K562 (cell line): ENCODE data around the gene C1orf105. TPM values are rescaled to one million over a fixed set of nuclear protein-coding genes. Genes with fewer than 3 reads are reported as not detected.

Experiments
- ATAC-seq: fragments of 200-7000 bp; cut with Tn5 transposase; 3 replicates; pipeline ENCODE4 v1.9.1; 2020; ENCODE audit warnings: moderate library complexity
- BruUV-seq: library from RNA; stranded (reverse); fragments of 400-500 nt; replicated peaks from 2 replicates; lab custom pipeline; 2021; lab: Mats Ljungman, UMichigan
- CTCF ChIA-PET: fragments of 300-600 bp; formaldehyde crosslinking; extraction: SDS; loops from one replicate; lab custom pipeline; 2021; ENCODE audit warnings: low intra/inter-chr PET ratio; lab: Yijun Ruan, JAX
- POLR2A ChIA-PET: fragments of 300-600, 350-650 bp; sonication (Branson Sonifier 250); formaldehyde crosslinking; extraction: SDS; loops from one replicate; lab custom pipeline; 2021; ENCODE audit warnings: antibody characterized with exemption, inconsistent platforms; lab: Yijun Ruan, JAX
- DNase-seq, 4 experiments: peaks; one replicate each; pipeline versions ENCODE4 v3.0.0 to v3.0.0-alpha.2; 2011 to 2018; ENCODE audit warnings: low spot score in 3 of 4, mixed read lengths in 3 of 4; ENCODE audit errors: extremely low read depth in 1 of 4
- FAIRE-seq: peaks from 2 replicates; lab custom pipeline; 2011; peaks lifted over from hg19 to GRCh38; lab: Jason Lieb, UNC
- H2AFZ ChIP-seq: 2 replicates; pipeline ENCODE4 v1.6.0; 2011; ENCODE audit warnings: low read depth, low read length, control low read depth, inconsistent platforms
- H3K27ac ChIP-seq: fragments of 200-600 bp; 3 replicates; pipeline ENCODE4 v1.8.0; 2011; ENCODE audit warnings: low read depth, mild to moderate bottlenecking, control low read depth, inconsistent platforms, low read length, moderate library complexity, mixed read lengths; ENCODE audit errors: extremely low read depth
- H3K27me3 ChIP-seq, 2 experiments: fragments of 300-600 bp in 1 of 2; 2 replicates in 1 of 2; 3 replicates in 1 of 2; pipeline versions ENCODE4 v1.6.0 to v1.8.0; 2011; ENCODE audit warnings: inconsistent platforms in 2 of 2, low read length in 2 of 2, mild to moderate bottlenecking in 1 of 2, mixed read lengths in 1 of 2, moderate library complexity in 1 of 2; ENCODE audit not compliant: control insufficient read depth in 2 of 2, insufficient read depth in 2 of 2
- H3K36me3 ChIP-seq: fragments of 300-600 bp; 3 replicates; pipeline ENCODE4 v1.8.0; 2011; ENCODE audit warnings: mild to moderate bottlenecking, low read length, inconsistent platforms; ENCODE audit not compliant: control insufficient read depth, insufficient read depth
- H3K4me1 ChIP-seq, 2 experiments: fragments of 200-600 bp in 1 of 2; replicated peaks in 1 of 2; 2 replicates in 1 of 2; 3 replicates in 1 of 2; pipeline versions ENCODE4 v1.5.1 to v1.8.0; 2011; ENCODE audit warnings: inconsistent platforms in 2 of 2, low read length in 2 of 2, mild to moderate bottlenecking in 1 of 2, mixed read lengths in 1 of 2, moderate library complexity in 1 of 2; ENCODE audit not compliant: control insufficient read depth in 2 of 2, insufficient read depth in 2 of 2
- H3K4me2 ChIP-seq: 2 replicates; pipeline ENCODE4 v1.6.1; 2011; ENCODE audit warnings: low read length, control low read depth, inconsistent platforms, mixed read lengths; ENCODE audit not compliant: insufficient read depth
- H3K4me3 ChIP-seq: fragments of 200-600 bp; sonication (generic), shearing (Covaris generic); 2 replicates; pipeline ENCODE4 v1.5.1; 2016; ENCODE audit warnings: control low read depth, inconsistent platforms
- H3K79me2 ChIP-seq: fragments of 200-600 bp; 3 replicates; pipeline ENCODE4 v1.8.0; 2011; ENCODE audit warnings: low read length, inconsistent platforms; ENCODE audit not compliant: control insufficient read depth, insufficient read depth
- H3K9ac ChIP-seq, 2 experiments: 2 replicates each; pipeline versions ENCODE4 v1.6.0 to v1.6.1; 2011; ENCODE audit warnings: low read depth in 2 of 2, low read length in 2 of 2, control low read depth in 1 of 2, inconsistent platforms in 1 of 2, mild to moderate bottlenecking in 1 of 2, mixed read lengths in 1 of 2; ENCODE audit not compliant: insufficient read depth in 1 of 2
- H3K9me1 ChIP-seq: one replicate; pipeline ENCODE4 v1.6.0; 2011; ENCODE audit warnings: inconsistent platforms, mild to moderate bottlenecking, low read length, moderate library complexity; ENCODE audit not compliant: control insufficient read depth, insufficient read depth
- H3K9me3 ChIP-seq: replicated peaks from 2 replicates; pipeline ENCODE4 v1.5.1; 2011; ENCODE audit warnings: low read depth, low read length, inconsistent platforms; ENCODE audit not compliant: control insufficient read depth, insufficient read depth
- H4K20me1 ChIP-seq: replicated peaks from 2 replicates; pipeline ENCODE4 v1.6.1; 2011; ENCODE audit warnings: low read length, inconsistent platforms, mixed read lengths; ENCODE audit not compliant: control insufficient read depth, insufficient read depth
- HNRNPK ChIP-seq: fragments of 200-400 bp; formaldehyde crosslinking; IDR thresholded peaks from one replicate; pipeline ENCODE4 v1.6.1; 2018; ENCODE audit warnings: mild to moderate bottlenecking, low read depth, low read length; ENCODE audit not compliant: poor library complexity, severe bottlenecking
- KAT8 ChIP-seq: fragments of 450-650 bp; IDR thresholded peaks from 2 replicates; pipeline ENCODE4 v1.6.1; 2016; ENCODE audit warnings: low read depth, mild to moderate bottlenecking
- KLF16 ChIP-seq: IDR thresholded peaks from 2 replicates; pipeline ENCODE4 v1.6.1; 2016; ENCODE audit warnings: antibody characterized with exemption
- POLR2B ChIP-seq: fragments of 450-650 bp; IDR thresholded peaks from 2 replicates; pipeline ENCODE4 v1.6.1; 2018; ENCODE audit warnings: low read depth; ENCODE audit not compliant: partially characterized antibody
- SMAD4 ChIP-seq: fragments of 250-450 bp; sonication (Bioruptor Pico); conservative IDR thresholded peaks from 2 replicates; pipeline ENCODE4 v1.8.0; 2021; ENCODE audit warnings: inconsistent platforms, mild to moderate bottlenecking, moderate library complexity
- STAG1 ChIP-seq: sonication (generic); formaldehyde crosslinking; IDR thresholded peaks from 2 replicates; pipeline ENCODE4 v1.5.0; 2020; ENCODE audit warnings: missing genetic modification reagents, borderline replicate concordance
- TAF1 ChIP-seq: IDR thresholded peaks from 2 replicates; pipeline ENCODE4 v1.6.1; 2011; ENCODE audit warnings: mild to moderate bottlenecking, low read length, moderate library complexity; ENCODE audit not compliant: insufficient read depth, control insufficient read depth, severe bottlenecking; ENCODE audit errors: extremely low read depth
- WHSC1 ChIP-seq: IDR thresholded peaks from one replicate; pipeline ENCODE4 v1.6.1; 2012; ENCODE audit warnings: low read length, control low read depth, inconsistent platforms
- ZFP36 ChIP-seq: fragments of 150-350 bp; IDR thresholded peaks from 2 replicates; pipeline ENCODE4 v1.6.1; 2018; ENCODE audit warnings: low read length, low read depth; ENCODE audit not compliant: partially characterized antibody
- ZNF140 ChIP-seq: fragments of 250-450 bp; sonication (Bioruptor Pico); IDR thresholded peaks from 2 replicates; pipeline ENCODE4 v1.8.0; 2021; ENCODE audit warnings: moderate library complexity, mild to moderate bottlenecking, inconsistent platforms
- ZNF143 ChIP-seq: sonication (generic); formaldehyde crosslinking; IDR thresholded peaks from 2 replicates; pipeline ENCODE4 v1.9.0; 2022; ENCODE audit warnings: mild to moderate bottlenecking, missing genetic modification reagents
- ZNF316 ChIP-seq: fragments of 450-650 bp; IDR thresholded peaks from 2 replicates; pipeline ENCODE4 v1.6.1; 2016
- WGBS: fragments of 100-300 bp; shearing (Covaris generic); methylation state at CpG from one replicate; pipeline ENCODE4 v1.1.6; 2016; ENCODE audit warnings: low coverage, mixed read lengths; ENCODE audit not compliant: insufficient coverage; ENCODE audit errors: missing lambda C conversion rate; 5-methylcytosine and 5-hydroxymethylcytosine counted together
- in situ Hi-C: fragments of 300-500 bp; cut with MboI; formaldehyde crosslinking; loops from 4 replicates; pipeline ENCODE4 v1.15.0; 2018; ENCODE audit warnings: inconsistent platforms, mixed read lengths
- intact Hi-C: fragments of 100-400 bp; cut with micrococcal nuclease; formaldehyde crosslinking; loops from 2 replicates; pipeline ENCODE4 v1.14.2; 2022
- polyA plus RNA-seq, 8 experiments: library from polyadenylated mRNA; depleted of rRNA in 4 of 8; stranded (reverse) in 5 of 8; unstranded in 3 of 8; fragments of >200 nt; fragmentation: Nextera tagmentation in 2 of 8; fragmentation: Illumina TruSeq in 1 of 8; extraction: Ambion mirVana in 2 of 8; extraction: Trizol in 1 of 8; gene quantifications; 2 replicates each; pipeline versions ENCODE4 v1.2.1 to v1.2.3, GENCODE V29; 2011 to 2014; ENCODE audit warnings: inconsistent platforms in 1 of 8, missing spikeins in 1 of 8
- total RNA-seq, 7 experiments: library from RNA; depleted of rRNA in 6 of 7; stranded (reverse); fragments of >200 nt in 6 of 7; fragmentation: Illumina TruSeq in 2 of 7; extraction: Trizol in 2 of 7; gene quantifications; 2 replicates each; pipeline versions ENCODE4 v1.2.1 to v1.2.3, GENCODE V29; 2011 to 2021; ENCODE audit warnings: low replicate concordance in 1 of 7
- TF ChIP-seq, protein P1 (sequence below), 2 experiments: fragments of 450-650 bp; conservative IDR thresholded peaks; 2 replicates each; pipeline ENCODE4 v1.6.1; 2017; ENCODE audit warnings: mild to moderate bottlenecking in 2 of 2, moderate library complexity in 2 of 2
- TF ChIP-seq, protein P2 (sequence below): fragments of 250-450 bp; sonication (Bioruptor Pico); IDR thresholded peaks from 2 replicates; pipeline ENCODE4 v1.5.1; 2021; ENCODE audit warnings: mild to moderate bottlenecking

Gene C1orf105
- total and polyA plus RNA-seq, 9 of the 15 experiments (the other 6 are each of a cell fraction or from before 2014, with no cell fraction given), result 0.08 TPM; not detected in 8

DNA sequence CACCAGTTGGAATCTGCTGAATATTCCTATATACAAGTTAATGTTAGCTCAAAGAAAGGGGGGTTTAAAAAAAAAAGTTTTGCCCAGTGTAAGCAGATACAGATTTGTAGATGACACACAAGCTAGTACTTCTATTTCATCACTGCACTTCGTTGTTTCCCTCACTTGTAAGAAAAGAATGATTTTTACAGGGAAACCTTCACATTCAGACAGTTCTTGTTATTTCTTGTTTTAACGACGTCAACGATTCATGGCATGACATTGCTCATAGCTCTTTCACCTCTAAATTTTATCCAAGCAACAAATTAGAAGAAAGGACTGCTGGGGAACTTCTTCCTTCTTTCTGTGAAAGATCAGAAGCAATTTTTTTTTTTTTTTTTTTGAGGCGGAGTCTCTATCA is 25.7 kb upstream of the C1orf105 start (continued):
- TF ChIP-seq SMAD4 (CRISPR knock-in tag), result no peak

DNA sequence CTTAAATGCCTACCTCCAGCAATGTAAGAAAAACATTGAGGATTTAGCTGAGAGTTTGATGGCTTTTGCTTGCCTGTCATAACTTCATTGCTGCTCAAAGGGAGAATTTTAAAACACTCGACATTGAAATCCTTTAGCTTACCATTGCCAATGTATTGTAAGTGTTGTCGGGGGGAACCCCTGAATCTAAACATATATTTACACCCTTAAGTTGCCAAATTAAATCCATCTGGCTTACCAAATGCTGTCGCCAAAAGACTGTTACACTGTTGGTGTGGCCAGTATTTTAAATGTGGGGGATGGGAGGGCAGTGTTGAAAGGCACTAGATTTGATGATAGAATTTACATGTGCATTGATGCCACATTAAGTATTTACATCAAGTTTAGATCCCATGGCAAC is 24.9 kb upstream of the C1orf105 start:
- FAIRE-seq, result no peak
- no peak for ATAC-seq
- CTCF ChIA-PET, result no interaction called here
- H3K4me3 ChIP-seq, result no peak overlapping the region
- peaks cover 4 to 8% of the 10 kb centered on the region in 2 experiments; a peak in 2 of 5 replicates for H3K27me3 ChIP-seq
- H3K9me3 ChIP-seq, result no peaks in the 10 kb centered on the region
- intact Hi-C loops, result loop anchor here (5.0 to 10.0 kb wide), 2 partner anchors 593 to 741 kb away; partner anchors contain the start of gene MYOC
- H2AFZ ChIP-seq, result no peak overlapping the region
- in situ Hi-C loops, result loop anchor here (10.0 kb wide), 1 partner anchor 591 kb away; no protein-coding TSS in a partner anchor
- no peak overlapping the region for H3K4me2 ChIP-seq
- no peak overlapping the region for H3K9ac ChIP-seq
- H4K20me1 ChIP-seq, result no peaks in the 10 kb centered on the region
- DNase-seq, result no peak
- no peaks in the 10 kb centered on the region for H3K36me3 ChIP-seq
- POLR2A ChIA-PET, result interaction anchor here (0.6 kb wide), 1 partner anchor 219 kb away, joined by 3 read pairs; no protein-coding TSS in a partner anchor
- H3K9me1 ChIP-seq, result no peaks in the 10 kb centered on the region
- H3K27ac ChIP-seq, result no peak overlapping the region
- WGBS, result 5% methylated on average over 3 of the region's 3 CpGs
- no TSS peak for BruUV-seq
- H3K4me1 ChIP-seq, result no peaks in the 10 kb centered on the region
- no peaks in the 10 kb centered on the region for H3K79me2 ChIP-seq
- TF ChIP-seq ZNF316 (no peak), KLF16 (no peak), WHSC1 (no peak), ZFP36 (no peak), TAF1 (no peak), ZNF143 (CRISPR knock-in tag) (no peak), STAG1 (no peak), HNRNPK (no peak), KAT8 (no peak), POLR2B (no peak), ZNF140 (CRISPR knock-in tag) (no peak)
- TF ChIP-seq, protein P1, sequence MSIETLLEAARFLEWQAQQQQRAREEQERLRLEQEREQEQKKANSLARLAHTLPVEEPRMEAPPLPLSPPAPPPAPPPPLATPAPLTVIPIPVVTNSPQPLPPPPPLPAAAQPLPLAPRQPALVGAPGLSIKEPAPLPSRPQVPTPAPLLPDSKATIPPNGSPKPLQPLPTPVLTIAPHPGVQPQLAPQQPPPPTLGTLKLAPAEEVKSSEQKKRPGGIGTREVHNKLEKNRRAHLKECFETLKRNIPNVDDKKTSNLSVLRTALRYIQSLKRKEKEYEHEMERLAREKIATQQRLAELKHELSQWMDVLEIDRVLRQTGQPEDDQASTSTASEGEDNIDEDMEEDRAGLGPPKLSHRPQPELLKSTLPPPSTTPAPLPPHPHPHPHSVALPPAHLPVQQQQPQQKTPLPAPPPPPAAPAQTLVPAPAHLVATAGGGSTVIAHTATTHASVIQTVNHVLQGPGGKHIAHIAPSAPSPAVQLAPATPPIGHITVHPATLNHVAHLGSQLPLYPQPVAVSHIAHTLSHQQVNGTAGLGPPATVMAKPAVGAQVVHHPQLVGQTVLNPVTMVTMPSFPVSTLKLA (conservative IDR thresholded peaks at IDR 0.05), result no peak
- TF ChIP-seq, protein P2, sequence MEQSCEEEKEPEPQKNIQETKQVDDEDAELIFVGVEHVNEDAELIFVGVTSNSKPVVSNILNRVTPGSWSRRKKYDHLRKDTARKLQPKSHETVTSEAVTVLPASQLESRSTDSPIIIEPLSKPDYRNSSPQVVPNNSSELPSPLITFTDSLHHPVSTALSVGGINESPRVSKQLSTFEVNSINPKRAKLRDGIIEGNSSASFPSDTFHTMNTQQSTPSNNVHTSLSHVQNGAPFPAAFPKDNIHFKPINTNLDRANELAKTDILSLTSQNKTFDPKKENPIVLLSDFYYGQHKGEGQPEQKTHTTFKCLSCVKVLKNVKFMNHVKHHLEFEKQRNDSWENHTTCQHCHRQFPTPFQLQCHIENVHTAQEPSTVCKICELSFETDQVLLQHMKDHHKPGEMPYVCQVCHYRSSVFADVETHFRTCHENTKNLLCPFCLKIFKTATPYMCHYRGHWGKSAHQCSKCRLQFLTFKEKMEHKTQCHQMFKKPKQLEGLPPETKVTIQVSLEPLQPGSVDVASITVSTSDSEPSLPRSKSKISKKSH (CRISPR knock-in tag), result no peak
